SK-N-SH (cell line): ENCODE results near the gene TCTN1.

Source experiments
- EZH2phosphoT487 ChIP-seq: fragments of 200-600 bp; sonication (generic); IDR thresholded peaks from 2 replicates; pipeline ENCODE4 v1.6.1; 2017; ENCODE audit warnings: low read depth, mixed run types, mild to moderate bottlenecking, antibody characterized with exemption, moderate library complexity, borderline replicate concordance
- YY1 ChIP-seq: IDR thresholded peaks from 2 replicates; pipeline ENCODE4 v1.4.0; 2012; ENCODE audit warnings: low read depth, mild to moderate bottlenecking
- TF ChIP-seq, protein P1 (sequence below): IDR thresholded peaks from 2 replicates; pipeline ENCODE4 v1.4.0; 2012; ENCODE audit warnings: low read depth

DNA sequence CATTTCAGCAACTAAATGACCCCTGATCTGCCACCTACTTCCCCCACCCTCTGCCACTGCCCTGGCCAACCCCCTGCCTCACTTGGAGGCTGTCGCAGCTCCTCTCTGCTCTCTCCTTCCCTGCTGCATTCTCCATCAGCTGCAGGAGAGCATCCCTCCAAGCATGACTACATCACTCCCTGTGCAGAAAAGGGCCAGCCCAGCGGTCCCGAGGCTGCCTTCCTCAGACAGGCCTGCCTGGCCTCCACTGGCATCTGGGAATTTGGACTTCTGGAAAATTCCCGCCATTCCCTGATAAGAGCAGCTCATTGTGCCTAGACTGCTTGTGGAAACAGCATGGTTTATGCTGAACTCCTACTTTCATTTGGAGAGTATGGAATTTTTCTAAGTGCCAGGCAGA, 62.2 kb downstream of the TCTN1 start:
- no peak for TF ChIP-seq EZH2phosphoT487
- TF ChIP-seq YY1 = no peak
- TF ChIP-seq, protein P1, sequence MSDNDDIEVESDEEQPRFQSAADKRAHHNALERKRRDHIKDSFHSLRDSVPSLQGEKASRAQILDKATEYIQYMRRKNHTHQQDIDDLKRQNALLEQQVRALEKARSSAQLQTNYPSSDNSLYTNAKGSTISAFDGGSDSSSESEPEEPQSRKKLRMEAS = no peak
